ENCODE measurements around the gene RSPH6A. TPM values are rescaled to one million over a fixed set of nuclear protein-coding genes. Genes with fewer than 3 reads are reported as not detected.

The RSPH6A gene
- total RNA-seq, 1 experiment from 2014 or later = 0.39 TPM

DNA sequence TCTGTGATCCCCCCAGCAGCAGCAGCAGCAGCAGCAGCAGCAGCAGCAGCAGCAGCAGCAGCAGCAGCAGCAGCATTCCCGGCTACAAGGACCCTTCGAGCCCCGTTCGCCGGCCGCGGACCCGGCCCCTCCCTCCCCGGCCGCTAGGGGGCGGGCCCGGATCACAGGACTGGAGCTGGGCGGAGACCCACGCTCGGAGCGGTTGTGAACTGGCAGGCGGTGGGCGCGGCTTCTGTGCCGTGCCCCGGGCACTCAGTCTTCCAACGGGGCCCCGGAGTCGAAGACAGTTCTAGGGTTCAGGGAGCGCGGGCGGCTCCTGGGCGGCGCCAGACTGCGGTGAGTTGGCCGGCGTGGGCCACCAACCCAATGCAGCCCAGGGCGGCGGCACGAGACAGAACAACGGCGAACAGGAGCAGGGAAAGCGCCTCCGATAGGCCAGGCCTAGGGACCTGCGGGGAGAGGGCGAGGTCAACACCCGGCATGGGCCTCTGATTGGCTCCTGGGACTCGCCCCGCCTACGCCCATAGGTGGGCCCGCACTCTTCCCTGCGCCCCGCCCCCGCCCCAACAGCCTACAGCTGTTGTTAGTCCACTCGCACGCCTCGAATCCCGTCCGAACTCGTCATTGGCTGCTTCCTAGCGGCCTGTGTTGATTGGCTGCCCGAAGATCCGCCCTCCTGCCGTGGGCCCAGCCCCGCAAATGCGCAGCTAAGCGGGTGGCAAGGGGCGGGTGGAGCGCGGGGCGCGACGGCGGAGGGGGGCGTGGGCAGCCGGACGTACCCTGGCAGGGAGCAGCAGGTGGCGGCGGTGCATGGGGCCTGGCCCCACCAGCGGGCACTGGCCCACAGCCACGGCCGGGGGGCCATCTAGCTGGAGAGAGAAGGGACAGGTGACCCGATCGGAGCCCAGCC lies 44.7 kb downstream of the RSPH6A start (continued):
- TF ChIP-seq, protein P1, sequence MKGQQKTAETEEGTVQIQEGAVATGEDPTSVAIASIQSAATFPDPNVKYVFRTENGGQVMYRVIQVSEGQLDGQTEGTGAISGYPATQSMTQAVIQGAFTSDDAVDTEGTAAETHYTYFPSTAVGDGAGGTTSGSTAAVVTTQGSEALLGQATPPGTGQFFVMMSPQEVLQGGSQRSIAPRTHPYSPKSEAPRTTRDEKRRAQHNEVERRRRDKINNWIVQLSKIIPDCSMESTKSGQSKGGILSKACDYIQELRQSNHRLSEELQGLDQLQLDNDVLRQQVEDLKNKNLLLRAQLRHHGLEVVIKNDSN (CRISPR knock-in tag; IDR thresholded peaks at IDR 0.05) = peak; percentile 53; the same call in 1 of the 2 replicates
- TF ChIP-seq, protein P2, sequence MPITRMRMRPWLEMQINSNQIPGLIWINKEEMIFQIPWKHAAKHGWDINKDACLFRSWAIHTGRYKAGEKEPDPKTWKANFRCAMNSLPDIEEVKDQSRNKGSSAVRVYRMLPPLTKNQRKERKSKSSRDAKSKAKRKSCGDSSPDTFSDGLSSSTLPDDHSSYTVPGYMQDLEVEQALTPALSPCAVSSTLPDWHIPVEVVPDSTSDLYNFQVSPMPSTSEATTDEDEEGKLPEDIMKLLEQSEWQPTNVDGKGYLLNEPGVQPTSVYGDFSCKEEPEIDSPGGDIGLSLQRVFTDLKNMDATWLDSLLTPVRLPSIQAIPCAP (CRISPR knock-in tag; IDR thresholded peaks at IDR 0.05) = 0 out of 2 replicates have a peak, but pooled peaks have one; percentile 6
- TF ChIP-seq, protein P3, sequence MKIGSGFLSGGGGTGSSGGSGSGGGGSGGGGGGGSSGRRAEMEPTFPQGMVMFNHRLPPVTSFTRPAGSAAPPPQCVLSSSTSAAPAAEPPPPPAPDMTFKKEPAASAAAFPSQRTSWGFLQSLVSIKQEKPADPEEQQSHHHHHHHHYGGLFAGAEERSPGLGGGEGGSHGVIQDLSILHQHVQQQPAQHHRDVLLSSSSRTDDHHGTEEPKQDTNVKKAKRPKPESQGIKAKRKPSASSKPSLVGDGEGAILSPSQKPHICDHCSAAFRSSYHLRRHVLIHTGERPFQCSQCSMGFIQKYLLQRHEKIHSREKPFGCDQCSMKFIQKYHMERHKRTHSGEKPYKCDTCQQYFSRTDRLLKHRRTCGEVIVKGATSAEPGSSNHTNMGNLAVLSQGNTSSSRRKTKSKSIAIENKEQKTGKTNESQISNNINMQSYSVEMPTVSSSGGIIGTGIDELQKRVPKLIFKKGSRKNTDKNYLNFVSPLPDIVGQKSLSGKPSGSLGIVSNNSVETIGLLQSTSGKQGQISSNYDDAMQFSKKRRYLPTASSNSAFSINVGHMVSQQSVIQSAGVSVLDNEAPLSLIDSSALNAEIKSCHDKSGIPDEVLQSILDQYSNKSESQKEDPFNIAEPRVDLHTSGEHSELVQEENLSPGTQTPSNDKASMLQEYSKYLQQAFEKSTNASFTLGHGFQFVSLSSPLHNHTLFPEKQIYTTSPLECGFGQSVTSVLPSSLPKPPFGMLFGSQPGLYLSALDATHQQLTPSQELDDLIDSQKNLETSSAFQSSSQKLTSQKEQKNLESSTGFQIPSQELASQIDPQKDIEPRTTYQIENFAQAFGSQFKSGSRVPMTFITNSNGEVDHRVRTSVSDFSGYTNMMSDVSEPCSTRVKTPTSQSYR (CRISPR knock-in tag; IDR thresholded peaks at IDR 0.05) = 0 out of 2 replicates have a peak, but pooled peaks have one; percentile 28
- TF ChIP-seq NFYB (CRISPR knock-in tag; conservative IDR thresholded peaks at IDR 0.05; ENCODE audit: low read depth) (peak; percentile 86), TP53 (CRISPR knock-in tag; IDR thresholded peaks at IDR 0.05) (no peak), PRRX2 (CRISPR knock-in tag; IDR thresholded peaks at IDR 0.05) (peak; percentile 84), TEAD4 (CRISPR knock-in tag; IDR thresholded peaks at IDR 0.05) (peak; percentile 64; the same call in 1 of the 2 replicates), EMX1 (CRISPR knock-in tag; IDR thresholded peaks at IDR 0.05) (peak; percentile 71; the same call in 1 of the 2 replicates), NR3C1 (CRISPR knock-in tag; conservative IDR thresholded peaks at IDR 0.05; ENCODE audit: low read depth) (no peak), SMAD3 (CRISPR knock-in tag; IDR thresholded peaks at IDR 0.05; ENCODE audit: borderline replicate concordance) (0 out of 2 replicates have a peak, but pooled peaks have one; percentile 47), FOXK1 (CRISPR knock-in tag; IDR thresholded peaks at IDR 0.05) (peak; percentile 90), TEAD1 (CRISPR knock-in tag; IDR thresholded peaks at IDR 0.05) (no peak; the same call in 1 of the 2 replicates)
- TF ChIP-seq, protein P4, sequence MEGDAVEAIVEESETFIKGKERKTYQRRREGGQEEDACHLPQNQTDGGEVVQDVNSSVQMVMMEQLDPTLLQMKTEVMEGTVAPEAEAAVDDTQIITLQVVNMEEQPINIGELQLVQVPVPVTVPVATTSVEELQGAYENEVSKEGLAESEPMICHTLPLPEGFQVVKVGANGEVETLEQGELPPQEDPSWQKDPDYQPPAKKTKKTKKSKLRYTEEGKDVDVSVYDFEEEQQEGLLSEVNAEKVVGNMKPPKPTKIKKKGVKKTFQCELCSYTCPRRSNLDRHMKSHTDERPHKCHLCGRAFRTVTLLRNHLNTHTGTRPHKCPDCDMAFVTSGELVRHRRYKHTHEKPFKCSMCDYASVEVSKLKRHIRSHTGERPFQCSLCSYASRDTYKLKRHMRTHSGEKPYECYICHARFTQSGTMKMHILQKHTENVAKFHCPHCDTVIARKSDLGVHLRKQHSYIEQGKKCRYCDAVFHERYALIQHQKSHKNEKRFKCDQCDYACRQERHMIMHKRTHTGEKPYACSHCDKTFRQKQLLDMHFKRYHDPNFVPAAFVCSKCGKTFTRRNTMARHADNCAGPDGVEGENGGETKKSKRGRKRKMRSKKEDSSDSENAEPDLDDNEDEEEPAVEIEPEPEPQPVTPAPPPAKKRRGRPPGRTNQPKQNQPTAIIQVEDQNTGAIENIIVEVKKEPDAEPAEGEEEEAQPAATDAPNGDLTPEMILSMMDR (IDR thresholded peaks at IDR 0.05) = peak; percentile 98

DNA sequence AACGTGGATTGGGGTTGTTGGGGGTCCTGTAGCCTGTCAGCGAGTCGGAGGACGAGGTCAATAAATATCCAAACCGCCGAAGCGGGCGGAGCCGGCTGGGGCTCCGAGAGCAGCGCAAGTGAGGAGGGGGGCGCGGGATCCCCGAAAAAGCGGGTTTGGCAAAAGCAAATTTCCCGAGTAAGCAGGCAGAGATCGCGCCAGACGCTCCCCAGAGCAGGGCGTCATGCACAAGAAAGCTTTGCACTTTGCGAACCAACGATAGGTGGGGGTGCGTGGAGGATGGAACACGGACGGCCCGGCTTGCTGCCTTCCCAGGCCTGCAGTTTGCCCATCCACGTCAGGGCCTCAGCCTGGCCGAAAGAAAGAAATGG lies 45.3 kb downstream of the RSPH6A start:
- ChIA-PET POLR2A (interaction anchor here (0.6 to 4.8 kb wide), 24 partner anchors 8 to 591 kb away, joined by 3 to 115 read pairs (median 6); partner anchors contain the start of genes BLOC1S3, DMPK, FBXO46 and QPCTL), CTCF (interaction anchor here (0.5 to 5.6 kb wide), 47 partner anchors 8 to 591 kb away, joined by 3 to 175 read pairs (median 6); partner anchors contain the start of genes DMPK, DMWD, FBXO46 and FOSB)
- ATAC-seq = no peak
- peaks cover 5% of the 10 kb centered on the region; the same call in 1 of the 2 replicates for H3K36me3 Mint-ChIP-seq
- peaks cover 18% of the 10 kb centered on the region for H3K4me1 Mint-ChIP-seq
- peak overlapping the region; percentile 97 for H3K27ac Mint-ChIP-seq
- H3K4me3 Mint-ChIP-seq = peak overlapping the region; percentile 97
- H3K9me3 Mint-ChIP-seq = no peaks in the 10 kb centered on the region
- peaks cover 5% of the 10 kb centered on the region; the same call in 1 of the 2 replicates for H3K27me3 Mint-ChIP-seq (ENCODE audit: low read depth)
- DNase-seq (ENCODE audit: low spot score) = peak; percentile 38
- TF ChIP-seq, protein P5, sequence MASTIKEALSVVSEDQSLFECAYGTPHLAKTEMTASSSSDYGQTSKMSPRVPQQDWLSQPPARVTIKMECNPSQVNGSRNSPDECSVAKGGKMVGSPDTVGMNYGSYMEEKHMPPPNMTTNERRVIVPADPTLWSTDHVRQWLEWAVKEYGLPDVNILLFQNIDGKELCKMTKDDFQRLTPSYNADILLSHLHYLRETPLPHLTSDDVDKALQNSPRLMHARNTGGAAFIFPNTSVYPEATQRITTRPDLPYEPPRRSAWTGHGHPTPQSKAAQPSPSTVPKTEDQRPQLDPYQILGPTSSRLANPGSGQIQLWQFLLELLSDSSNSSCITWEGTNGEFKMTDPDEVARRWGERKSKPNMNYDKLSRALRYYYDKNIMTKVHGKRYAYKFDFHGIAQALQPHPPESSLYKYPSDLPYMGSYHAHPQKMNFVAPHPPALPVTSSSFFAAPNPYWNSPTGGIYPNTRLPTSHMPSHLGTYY (CRISPR knock-in tag; IDR thresholded peaks at IDR 0.05) = no peak
- TF ChIP-seq RELA (CRISPR knock-in tag; IDR thresholded peaks at IDR 0.05; ENCODE audit: borderline replicate concordance) (no peak), ELF4 (CRISPR knock-in tag; IDR thresholded peaks at IDR 0.05; ENCODE audit: low read depth) (0 out of 2 replicates have a peak, but pooled peaks have one; percentile 6), IRF2 (CRISPR knock-in tag; IDR thresholded peaks at IDR 0.05; ENCODE audit: borderline replicate concordance, low read depth) (0 out of 2 replicates have a peak, but pooled peaks have one; percentile 32), ZNF416 (CRISPR knock-in tag; IDR thresholded peaks at IDR 0.05) (peak; percentile 9; the same call in 1 of the 2 replicates), FOXK1 (CRISPR knock-in tag; IDR thresholded peaks at IDR 0.05) (no peak), JUN (CRISPR knock-in tag; IDR thresholded peaks at IDR 0.05) (no peak)
- TF ChIP-seq, protein P6, sequence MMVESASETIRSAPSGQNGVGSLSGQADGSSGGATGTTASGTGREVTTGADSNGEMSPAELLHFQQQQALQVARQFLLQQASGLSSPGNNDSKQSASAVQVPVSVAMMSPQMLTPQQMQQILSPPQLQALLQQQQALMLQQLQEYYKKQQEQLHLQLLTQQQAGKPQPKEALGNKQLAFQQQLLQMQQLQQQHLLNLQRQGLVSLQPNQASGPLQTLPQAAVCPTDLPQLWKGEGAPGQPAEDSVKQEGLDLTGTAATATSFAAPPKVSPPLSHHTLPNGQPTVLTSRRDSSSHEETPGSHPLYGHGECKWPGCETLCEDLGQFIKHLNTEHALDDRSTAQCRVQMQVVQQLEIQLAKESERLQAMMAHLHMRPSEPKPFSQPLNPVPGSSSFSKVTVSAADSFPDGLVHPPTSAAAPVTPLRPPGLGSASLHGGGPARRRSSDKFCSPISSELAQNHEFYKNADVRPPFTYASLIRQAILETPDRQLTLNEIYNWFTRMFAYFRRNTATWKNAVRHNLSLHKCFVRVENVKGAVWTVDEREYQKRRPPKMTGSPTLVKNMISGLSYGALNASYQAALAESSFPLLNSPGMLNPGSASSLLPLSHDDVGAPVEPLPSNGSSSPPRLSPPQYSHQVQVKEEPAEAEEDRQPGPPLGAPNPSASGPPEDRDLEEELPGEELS (CRISPR knock-in tag; IDR thresholded peaks at IDR 0.05) = no peak
- TF ChIP-seq, protein P4 (IDR thresholded peaks at IDR 0.05) = no peak
- TF ChIP-seq, protein P7, sequence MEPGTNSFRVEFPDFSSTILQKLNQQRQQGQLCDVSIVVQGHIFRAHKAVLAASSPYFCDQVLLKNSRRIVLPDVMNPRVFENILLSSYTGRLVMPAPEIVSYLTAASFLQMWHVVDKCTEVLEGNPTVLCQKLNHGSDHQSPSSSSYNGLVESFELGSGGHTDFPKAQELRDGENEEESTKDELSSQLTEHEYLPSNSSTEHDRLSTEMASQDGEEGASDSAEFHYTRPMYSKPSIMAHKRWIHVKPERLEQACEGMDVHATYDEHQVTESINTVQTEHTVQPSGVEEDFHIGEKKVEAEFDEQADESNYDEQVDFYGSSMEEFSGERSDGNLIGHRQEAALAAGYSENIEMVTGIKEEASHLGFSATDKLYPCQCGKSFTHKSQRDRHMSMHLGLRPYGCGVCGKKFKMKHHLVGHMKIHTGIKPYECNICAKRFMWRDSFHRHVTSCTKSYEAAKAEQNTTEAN (CRISPR knock-in tag; IDR thresholded peaks at IDR 0.05) = no peak

All from WTC11 (cell line).